ENCODE data around the gene CDH4.

CDH4 gene

DNA sequence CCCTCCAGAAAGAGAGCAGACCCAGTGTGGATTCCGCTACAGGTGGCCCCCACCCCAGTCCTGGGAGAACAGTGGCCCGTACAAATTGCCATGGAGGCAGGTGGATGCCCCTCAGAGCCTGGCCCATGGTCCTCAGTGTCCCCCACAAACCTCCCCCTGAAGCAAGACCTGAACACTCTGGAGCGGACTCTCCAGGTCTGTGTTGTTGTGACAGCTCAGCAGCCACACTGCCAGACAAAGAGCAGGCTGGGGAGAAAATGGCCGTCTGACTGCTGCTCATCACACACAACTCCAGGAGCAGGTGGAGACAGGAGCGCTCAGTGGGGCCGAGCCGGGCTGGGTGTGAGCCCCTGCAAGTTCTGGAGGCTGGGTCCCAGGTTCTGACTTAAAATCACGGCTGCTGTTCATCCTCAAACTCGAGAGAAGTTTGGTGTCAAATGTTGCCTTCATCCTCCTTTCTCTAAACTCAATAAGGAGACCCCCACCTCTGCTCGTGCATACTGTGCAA, 241.8 kb downstream of the CDH4 start:
- Histone ChIP-seq H3K9me3 (ENCODE audit: low read length) (no peaks in the 10 kb centered on the region), H3K27me3 (ENCODE audit: control insufficient read depth in 1 of 2, insufficient read depth in 2 of 2, low read length in 2 of 2) (no peaks in the 10 kb centered on the region), H3K27ac (ENCODE audit: low read depth, low read length) (no peak overlapping the region), H3K36me3 (ENCODE audit: insufficient read depth, low read length) (no peaks in the 10 kb centered on the region), H3K4me1 (ENCODE audit: insufficient read depth, low read length) (no peaks in the 10 kb centered on the region), H3K9ac (ENCODE audit: low read length) (no peak overlapping the region), H3K4me3 (ENCODE audit: low read depth in 1 of 2, low read length in 2 of 2) (no peak overlapping the region)

DNA sequence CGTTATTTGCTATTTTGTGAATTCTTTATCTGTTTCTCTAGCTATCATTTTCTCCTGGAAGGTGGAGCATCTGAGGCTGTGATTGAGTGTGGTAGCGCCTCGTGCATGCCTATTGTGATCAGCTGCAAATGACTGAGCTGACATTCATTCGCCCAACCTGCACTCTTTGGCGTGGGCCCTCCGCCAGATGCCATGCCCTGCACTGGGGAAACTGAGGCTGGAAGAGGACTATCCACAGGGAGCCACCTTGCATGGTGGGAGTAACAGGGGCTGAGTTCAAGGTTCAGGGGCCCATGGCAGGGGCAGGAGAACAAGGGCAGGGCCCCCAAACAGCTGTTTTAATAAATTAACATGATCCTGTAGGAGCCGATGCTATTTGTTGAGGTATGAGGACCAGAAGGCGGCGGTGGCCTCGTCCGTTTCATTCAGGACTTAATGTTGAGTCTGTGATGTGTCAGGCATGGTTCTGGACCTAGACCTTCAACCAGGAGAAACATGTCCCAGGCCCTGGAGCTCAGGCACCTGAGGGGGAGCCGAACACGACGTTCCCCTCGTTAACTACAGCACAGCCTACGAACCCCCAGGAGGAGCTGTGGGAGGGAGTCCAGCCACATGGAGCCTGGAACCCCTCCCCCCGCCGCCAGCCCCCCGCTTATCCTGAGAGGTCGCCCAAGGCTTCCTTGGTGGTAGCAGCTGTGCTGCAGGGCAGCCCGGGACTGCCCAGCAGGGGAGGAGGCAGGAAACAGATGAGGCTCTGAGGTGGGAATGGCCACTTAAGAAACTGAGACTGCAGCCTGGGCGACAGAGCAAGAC, 242.9 kb downstream of the CDH4 start:
- Histone ChIP-seq H3K27ac (ENCODE audit: low read depth, low read length) (no peak overlapping the region), H3K9ac (ENCODE audit: low read length) (no peak overlapping the region), H3K36me3 (ENCODE audit: insufficient read depth, low read length) (no peaks in the 10 kb centered on the region), H3K4me1 (ENCODE audit: insufficient read depth, low read length) (no peaks in the 10 kb centered on the region), H3K4me3 (ENCODE audit: low read depth in 1 of 2, low read length in 2 of 2) (no peak overlapping the region), H3K9me3 (ENCODE audit: low read length) (no peaks in the 10 kb centered on the region), H3K27me3 (ENCODE audit: control insufficient read depth in 1 of 2, insufficient read depth in 2 of 2, low read length in 2 of 2) (no peaks in the 10 kb centered on the region)

DNA sequence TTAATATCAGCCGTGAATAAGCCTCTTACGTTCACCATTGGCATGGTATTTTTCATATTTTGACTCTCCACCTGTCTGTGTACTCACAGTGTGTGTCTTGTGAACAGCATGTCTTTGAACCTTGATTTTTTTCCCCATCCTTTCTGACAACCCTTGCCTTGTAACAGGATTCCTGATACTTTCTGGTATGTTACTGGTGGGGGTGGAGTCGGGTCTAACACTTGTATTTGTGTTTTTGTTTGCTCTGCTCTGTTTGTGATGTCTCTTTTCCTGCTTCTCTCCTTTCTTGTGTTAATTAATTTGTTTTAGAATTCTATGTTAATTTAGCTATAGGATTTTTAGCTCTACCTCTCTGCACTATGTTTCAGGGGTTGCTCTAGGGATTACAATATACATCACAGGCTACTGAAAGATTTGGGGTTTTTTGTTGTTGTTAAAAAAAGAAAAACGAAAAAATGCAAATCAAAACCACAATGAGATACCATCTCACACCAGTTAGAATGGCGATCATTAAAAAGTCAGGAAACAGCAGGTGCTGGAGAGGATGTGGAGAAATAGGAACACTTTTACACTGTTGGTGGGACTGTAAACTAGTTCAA, 245.1 kb downstream of the CDH4 start:
- H3K9me3 ChIP-seq (ENCODE audit: low read length), result no peaks in the 10 kb centered on the region
- no peak overlapping the region for H3K4me3 ChIP-seq (ENCODE audit: low read depth in 1 of 2, low read length in 2 of 2)
- H3K27ac ChIP-seq (ENCODE audit: low read depth, low read length), result no peak overlapping the region
- H3K36me3 ChIP-seq (ENCODE audit: insufficient read depth, low read length), result no peaks in the 10 kb centered on the region
- no peaks in the 10 kb centered on the region for H3K27me3 ChIP-seq (ENCODE audit: control insufficient read depth in 1 of 2, insufficient read depth in 2 of 2, low read length in 2 of 2)
- H3K9ac ChIP-seq (ENCODE audit: low read length), result no peak overlapping the region
- no peaks in the 10 kb centered on the region for H3K4me1 ChIP-seq (ENCODE audit: insufficient read depth, low read length)

DNA sequence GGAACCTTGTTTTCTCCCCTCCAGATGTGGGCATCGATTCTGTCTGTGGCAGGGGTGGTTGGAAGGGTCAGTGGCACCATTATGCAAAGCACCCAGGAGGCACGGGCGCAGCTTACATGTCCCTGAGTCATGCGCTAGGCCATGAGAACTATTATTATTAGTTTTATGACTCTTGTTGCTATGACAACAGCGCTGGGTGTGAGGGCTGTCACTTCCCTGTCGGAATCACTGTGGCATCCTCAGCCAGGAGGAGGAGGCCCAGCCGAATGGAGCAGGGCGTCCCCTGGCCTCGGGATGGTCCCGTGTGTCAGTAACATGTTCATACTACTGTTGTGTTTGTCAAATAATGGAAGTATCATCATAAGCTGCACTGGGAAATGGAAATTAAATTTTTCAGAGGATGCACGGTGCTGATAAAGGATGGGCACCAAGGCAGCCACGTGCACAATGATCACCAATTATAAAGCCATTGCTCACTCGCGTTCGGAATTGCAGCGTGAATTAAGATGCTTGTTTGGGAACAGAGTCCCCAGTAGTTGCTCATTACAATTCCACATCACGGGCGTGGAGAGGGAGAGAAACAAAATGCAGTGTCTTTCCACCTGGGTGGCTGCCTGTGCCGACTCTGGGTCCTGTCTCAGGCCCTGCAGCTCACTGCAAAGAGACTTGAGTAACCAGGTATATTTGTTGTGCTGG, 247.9 kb downstream of the CDH4 start:
- H3K9me3 ChIP-seq (ENCODE audit: low read length), result no peaks in the 10 kb centered on the region
- H3K4me3 ChIP-seq (ENCODE audit: low read depth in 1 of 2, low read length in 2 of 2), result no peak overlapping the region
- H3K9ac ChIP-seq (ENCODE audit: low read length), result no peak overlapping the region
- H3K27ac ChIP-seq (ENCODE audit: low read depth, low read length), result no peak overlapping the region
- no peaks in the 10 kb centered on the region for H3K27me3 ChIP-seq (ENCODE audit: control insufficient read depth in 1 of 2, insufficient read depth in 2 of 2, low read length in 2 of 2)
- H3K36me3 ChIP-seq (ENCODE audit: insufficient read depth, low read length), result no peaks in the 10 kb centered on the region
- H3K4me1 ChIP-seq (ENCODE audit: insufficient read depth, low read length), result no peaks in the 10 kb centered on the region

DNA sequence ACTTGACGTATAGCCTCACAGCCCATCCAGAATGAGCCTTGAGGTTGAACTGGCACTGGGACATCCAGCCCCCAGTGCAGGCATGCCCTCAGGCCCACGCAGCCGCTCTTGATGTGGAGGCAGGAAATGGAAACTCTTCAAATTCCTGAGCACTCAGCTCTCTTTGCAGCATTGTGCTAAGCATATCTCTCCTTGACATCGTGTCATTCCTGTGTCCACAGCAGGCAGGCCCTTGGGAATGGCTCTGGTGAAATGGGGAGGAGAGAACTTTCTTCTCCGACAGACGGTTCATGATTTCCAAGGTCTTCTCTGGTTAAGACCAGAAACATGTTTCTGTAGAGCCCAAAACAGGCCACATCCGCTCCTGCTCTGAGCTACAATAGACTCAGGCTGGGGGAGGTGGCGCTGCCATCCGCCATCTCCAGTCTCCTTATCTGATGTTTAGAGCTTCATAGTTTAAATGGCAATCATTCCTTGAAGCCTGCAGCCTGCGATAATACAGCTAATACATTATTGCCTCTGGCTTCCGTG, 248.8 kb downstream of the CDH4 start:
- Histone ChIP-seq H3K4me1 (ENCODE audit: insufficient read depth, low read length) (no peaks in the 10 kb centered on the region), H3K36me3 (ENCODE audit: insufficient read depth, low read length) (no peaks in the 10 kb centered on the region), H3K27me3 (ENCODE audit: control insufficient read depth in 1 of 2, insufficient read depth in 2 of 2, low read length in 2 of 2) (no peaks in the 10 kb centered on the region), H3K4me3 (ENCODE audit: low read depth in 1 of 2, low read length in 2 of 2) (no peak overlapping the region), H3K9ac (ENCODE audit: low read length) (no peak overlapping the region), H3K27ac (ENCODE audit: low read depth, low read length) (no peak overlapping the region), H3K9me3 (ENCODE audit: low read length) (no peaks in the 10 kb centered on the region)

DNA sequence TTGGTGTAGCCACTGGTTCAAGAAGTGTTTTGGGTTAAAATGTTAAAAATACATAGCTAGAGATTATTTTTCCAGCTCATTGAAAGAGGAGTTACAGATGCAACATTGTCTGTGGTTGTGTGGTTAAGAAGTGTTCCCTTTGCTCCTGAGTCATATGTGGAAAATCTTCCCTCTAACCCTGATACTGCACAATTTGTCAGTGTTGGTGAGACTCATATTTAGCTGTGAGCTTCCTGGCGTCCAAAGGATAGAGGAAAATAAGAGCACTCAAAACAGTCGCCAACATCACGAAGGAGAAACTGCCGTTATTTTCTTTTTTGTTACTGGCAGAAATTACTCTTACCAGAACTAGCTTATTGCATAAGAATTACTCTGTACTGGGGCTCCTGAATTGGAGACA, 250.4 kb downstream of the CDH4 start:
- no peaks in the 10 kb centered on the region for H3K9me3 ChIP-seq (ENCODE audit: low read length)
- H3K4me3 ChIP-seq (ENCODE audit: low read depth in 1 of 2, low read length in 2 of 2), result no peak overlapping the region
- H3K36me3 ChIP-seq (ENCODE audit: insufficient read depth, low read length), result no peaks in the 10 kb centered on the region
- no peak overlapping the region for H3K9ac ChIP-seq (ENCODE audit: low read length)
- H3K27ac ChIP-seq (ENCODE audit: low read depth, low read length), result no peak overlapping the region
- H3K27me3 ChIP-seq (ENCODE audit: control insufficient read depth in 1 of 2, insufficient read depth in 2 of 2, low read length in 2 of 2), result no peaks in the 10 kb centered on the region
- no peaks in the 10 kb centered on the region for H3K4me1 ChIP-seq (ENCODE audit: insufficient read depth, low read length)

DNA sequence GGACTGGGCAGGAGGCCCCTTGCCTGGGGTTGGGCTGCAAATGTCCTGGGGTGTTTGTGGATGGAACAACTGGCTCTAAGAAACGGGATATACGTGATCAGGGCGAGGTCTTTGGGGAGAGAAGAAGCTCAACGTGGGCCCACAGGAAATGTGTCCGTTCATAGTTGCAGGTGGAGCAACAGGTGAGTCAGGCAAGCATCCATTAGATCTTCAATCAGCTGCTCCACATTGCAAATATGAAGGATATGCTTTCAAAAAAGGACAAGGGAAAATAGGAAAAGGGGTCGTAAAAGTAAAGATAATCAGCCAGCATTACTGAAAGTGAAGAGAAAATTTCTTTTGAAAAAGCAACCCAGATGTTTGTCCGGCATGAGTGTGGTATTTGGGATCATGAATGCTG, 251.0 kb downstream of the CDH4 start:
- no peak overlapping the region for H3K27ac ChIP-seq (ENCODE audit: low read depth, low read length)

DNA sequence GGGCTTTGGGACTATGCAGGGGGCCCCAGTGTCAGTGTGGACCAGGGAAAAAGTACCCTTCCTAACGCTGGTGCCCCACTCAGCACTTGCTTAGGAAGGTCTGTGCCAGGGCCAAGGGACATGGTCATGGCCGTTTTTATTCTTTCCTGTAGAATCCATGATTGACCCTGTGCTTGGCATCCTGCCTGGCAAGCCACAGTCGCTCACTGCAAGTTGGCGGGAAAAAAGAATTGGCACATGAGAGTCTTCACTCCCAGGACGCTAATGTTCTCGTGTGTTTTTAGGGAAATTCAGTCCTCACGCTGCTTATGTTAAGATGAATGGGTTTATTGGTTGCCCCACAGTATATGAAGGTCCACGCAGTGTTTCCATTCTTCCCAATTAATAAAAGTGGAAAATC, 253.4 kb downstream of the CDH4 start:
- no peaks in the 10 kb centered on the region for H3K9me3 ChIP-seq (ENCODE audit: low read length)
- H3K27ac ChIP-seq (ENCODE audit: low read depth, low read length), result no peak overlapping the region
- no peaks in the 10 kb centered on the region for H3K36me3 ChIP-seq (ENCODE audit: insufficient read depth, low read length)
- H3K4me3 ChIP-seq (ENCODE audit: low read depth in 1 of 2, low read length in 2 of 2), result no peak overlapping the region
- H3K4me1 ChIP-seq (ENCODE audit: insufficient read depth, low read length), result no peaks in the 10 kb centered on the region
- H3K27me3 ChIP-seq (ENCODE audit: control insufficient read depth in 1 of 2, insufficient read depth in 2 of 2, low read length in 2 of 2), result peaks cover 0 to 10% of the 10 kb centered on the region in 2 donors
- H3K9ac ChIP-seq (ENCODE audit: low read length), result no peak overlapping the region

More for the DNA sequence above, 251.0 kb downstream of the CDH4 start:
- H3K4me1 ChIP-seq (ENCODE audit: insufficient read depth, low read length), result no peaks in the 10 kb centered on the region
- no peak overlapping the region for H3K9ac ChIP-seq (ENCODE audit: low read length)
- no peaks in the 10 kb centered on the region for H3K36me3 ChIP-seq (ENCODE audit: insufficient read depth, low read length)
- H3K27me3 ChIP-seq (ENCODE audit: control insufficient read depth in 1 of 2, insufficient read depth in 2 of 2, low read length in 2 of 2), result peaks cover 0 to under 1% of the 10 kb centered on the region in 2 donors
- H3K4me3 ChIP-seq (ENCODE audit: low read depth in 1 of 2, low read length in 2 of 2), result no peak overlapping the region
- H3K9me3 ChIP-seq (ENCODE audit: low read length), result no peaks in the 10 kb centered on the region

DNA sequence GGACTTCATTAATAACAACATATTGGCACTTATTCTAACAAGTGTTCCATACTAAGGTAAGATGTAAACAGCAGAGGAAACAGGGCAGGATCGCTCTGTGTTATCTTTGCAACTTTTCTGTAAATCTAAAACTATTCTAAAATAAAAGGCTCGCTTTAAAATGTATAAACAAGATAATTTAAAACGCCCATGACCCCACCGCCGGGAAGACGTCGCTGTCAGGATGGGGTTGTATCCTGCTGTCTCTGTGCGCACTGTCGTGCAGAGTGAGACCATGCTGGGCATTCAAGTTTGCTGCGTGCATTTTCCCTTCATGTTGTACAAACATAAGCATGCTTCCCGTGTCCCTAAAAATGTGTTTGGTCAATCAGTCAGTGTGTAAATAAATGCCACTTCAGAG, 255.7 kb downstream of the CDH4 start:
- no peak overlapping the region for H3K9ac ChIP-seq (ENCODE audit: low read length)
- H3K27ac ChIP-seq (ENCODE audit: low read depth, low read length), result no peak overlapping the region
- no peaks in the 10 kb centered on the region for H3K36me3 ChIP-seq (ENCODE audit: insufficient read depth, low read length)
- no peak overlapping the region for H3K4me3 ChIP-seq (ENCODE audit: low read depth in 1 of 2, low read length in 2 of 2)
- H3K9me3 ChIP-seq (ENCODE audit: low read length), result no peaks in the 10 kb centered on the region
- H3K4me1 ChIP-seq (ENCODE audit: insufficient read depth, low read length), result no peaks in the 10 kb centered on the region
- peaks cover 0 to 10% of the 10 kb centered on the region in 2 donors for H3K27me3 ChIP-seq (ENCODE audit: control insufficient read depth in 1 of 2, insufficient read depth in 2 of 2, low read length in 2 of 2)

DNA sequence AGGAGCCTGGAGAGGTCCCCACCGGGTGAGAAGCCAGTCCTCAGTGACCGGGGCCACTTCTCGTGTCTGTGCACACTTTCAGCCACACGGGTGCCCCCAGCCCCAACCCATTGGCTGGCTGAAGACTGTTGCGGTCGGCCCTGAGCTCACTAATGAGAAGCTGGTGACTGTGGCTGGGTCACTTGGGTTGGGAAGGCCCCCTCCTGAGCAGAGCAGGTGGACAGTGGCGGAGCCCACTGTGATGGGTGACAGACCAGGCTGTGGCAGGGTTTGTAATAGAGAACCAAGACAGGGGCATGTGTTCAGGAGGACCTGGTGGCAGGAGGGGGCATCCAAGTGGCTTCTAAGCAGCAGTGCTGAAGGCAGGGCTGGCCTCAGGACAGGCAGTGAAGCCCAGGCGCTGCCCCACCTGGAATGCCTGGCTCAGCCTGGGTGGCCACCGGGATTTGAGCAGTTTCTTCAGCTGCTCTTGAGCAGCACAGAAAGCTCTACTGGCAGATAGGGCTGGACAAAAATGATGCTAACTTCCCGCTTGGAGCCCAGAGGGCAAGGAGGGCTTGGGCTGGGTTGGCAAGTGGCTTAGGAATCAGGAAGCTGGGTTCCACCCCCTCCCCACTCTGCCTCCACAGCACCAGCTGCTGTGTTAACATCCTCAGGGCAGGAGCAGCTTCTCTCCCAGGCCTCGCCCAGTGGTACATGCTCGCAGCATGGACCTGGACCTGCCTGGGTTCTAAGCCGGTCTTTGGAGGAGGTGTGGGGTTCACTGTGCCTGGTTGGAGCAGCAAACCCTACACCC, 256.4 kb downstream of the CDH4 start:
- Histone ChIP-seq H3K4me1 (ENCODE audit: insufficient read depth, low read length) (no peaks in the 10 kb centered on the region), H3K27me3 (ENCODE audit: control insufficient read depth in 1 of 2, insufficient read depth in 2 of 2, low read length in 2 of 2) (peaks cover 0 to 10% of the 10 kb centered on the region in 2 donors), H3K9ac (ENCODE audit: low read length) (no peak overlapping the region), H3K9me3 (ENCODE audit: low read length) (no peaks in the 10 kb centered on the region), H3K36me3 (ENCODE audit: insufficient read depth, low read length) (no peaks in the 10 kb centered on the region), H3K4me3 (ENCODE audit: low read depth in 1 of 2, low read length in 2 of 2) (no peak overlapping the region), H3K27ac (ENCODE audit: low read depth, low read length) (no peak overlapping the region)
